Smooth muscle cell of the coronary artery (primary cell): ENCODE results near the gene GALNT10. TPM values are rescaled to one million over a fixed set of nuclear protein-coding genes. Genes with fewer than 3 reads are reported as not detected.

ENCODE experiments used
- total RNA-seq: library from RNA; depleted of rRNA; stranded (reverse); fragments of >200 nt; gene quantifications from 2 replicates; pipeline ENCODE4 v1.2.3, GENCODE V29; 2014; ENCODE audit warnings: low replicate concordance

The GALNT10 gene
- total RNA-seq = 36.0 and 93.7 TPM in 2 replicates

GRCh38 chr5:154190595-154191304 lies at the start of gene GALNT10:
TSS of gene GALNT10 (plus strand) at chr5:154190733. CDS start at chr5:154190867, 134 bp downstream.

DNA sequence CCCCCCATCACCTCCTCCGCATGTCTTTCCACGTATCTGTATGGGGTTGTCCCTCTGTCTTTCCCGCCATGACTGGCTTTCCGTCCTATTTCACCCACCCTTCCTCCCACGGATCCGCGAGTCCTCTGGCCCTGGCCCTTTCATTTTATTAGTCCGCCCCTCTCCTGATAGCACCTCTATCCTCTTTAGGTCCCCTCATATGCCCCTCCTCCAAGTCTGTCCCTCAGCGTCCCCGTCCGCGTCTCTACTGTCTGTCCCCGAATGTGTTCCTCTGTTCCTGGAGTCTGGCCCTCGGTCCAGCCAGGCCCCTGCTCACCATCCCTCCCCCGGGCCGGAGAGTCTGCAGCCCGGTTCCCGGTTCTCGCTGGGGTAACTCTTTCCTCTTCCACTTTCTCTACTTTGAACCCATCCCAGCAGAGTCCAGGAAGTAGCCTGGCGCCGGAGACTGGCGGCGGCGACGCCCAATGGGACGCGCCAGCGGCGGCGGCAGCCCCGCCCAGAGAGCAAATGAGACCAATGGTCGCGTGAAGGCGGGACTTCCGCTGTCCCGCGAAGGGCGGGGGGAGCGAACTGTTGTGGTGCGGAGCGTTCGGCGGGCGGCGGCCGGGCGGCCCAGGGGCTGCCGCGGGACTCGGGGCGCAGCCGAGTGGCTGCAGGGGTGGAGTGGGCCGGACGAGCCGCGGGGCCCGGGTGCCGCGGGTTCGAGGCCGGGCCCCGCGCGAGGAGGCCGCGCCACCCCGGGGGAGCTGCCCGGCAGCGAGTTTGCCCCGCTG lies 255.1 kb downstream of the GALNT10 start, which contains the start of gene SAP30L:
SAP30L (plus strand) TSS at position 576 of the 773 bp plus-strand sequence. CDS start 608 bp downstream, outside the sequence.

Other genes starting within 250 kb of the GALNT10 start
- gene FAM114A2, start 151.8 kb upstream of the GALNT10 start, total RNA-seq = 26.3 and 48.3 TPM in 2 replicates
- 25.7 and 60.3 TPM in 2 replicates for gene MFAP3, start 151.8 kb upstream of the GALNT10 start, total RNA-seq